Measurements from ENCODE around the gene UBE2N. TPM values are rescaled to one million over a fixed set of nuclear protein-coding genes. Genes with fewer than 3 reads are reported as not detected.

Gene UBE2N
- total RNA-seq, 1 donor from 2014 or later: 129 TPM

DNA sequence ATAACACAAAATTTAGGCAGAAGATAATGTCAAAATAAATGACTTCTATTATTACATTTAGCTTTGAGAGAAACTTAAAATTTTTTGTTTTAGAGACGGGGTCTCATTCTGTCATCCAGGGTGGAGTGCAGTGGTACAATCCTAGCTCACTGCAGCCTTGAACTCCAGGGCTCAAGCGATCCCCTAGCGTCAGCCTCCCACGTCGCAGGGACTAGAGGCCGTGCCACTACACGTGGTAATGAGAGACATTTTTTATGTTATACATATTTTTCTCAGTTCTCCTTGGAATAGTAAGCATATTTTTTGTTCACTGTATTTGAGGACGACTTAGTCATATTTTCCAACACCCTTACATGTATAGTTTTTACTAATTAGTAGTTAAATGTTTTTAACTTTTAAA is 85.5 kb downstream of the UBE2N start:
- no peaks in the 10 kb centered on the region for H3K36me3 Mint-ChIP-seq (ENCODE audit: insufficient read depth)
- H3K4me3 Mint-ChIP-seq (ENCODE audit: low read depth): no peak overlapping the region
- DNase-seq (ENCODE audit: low spot score, unreplicated experiment): no peak
- TF ChIP-seq, protein P1, sequence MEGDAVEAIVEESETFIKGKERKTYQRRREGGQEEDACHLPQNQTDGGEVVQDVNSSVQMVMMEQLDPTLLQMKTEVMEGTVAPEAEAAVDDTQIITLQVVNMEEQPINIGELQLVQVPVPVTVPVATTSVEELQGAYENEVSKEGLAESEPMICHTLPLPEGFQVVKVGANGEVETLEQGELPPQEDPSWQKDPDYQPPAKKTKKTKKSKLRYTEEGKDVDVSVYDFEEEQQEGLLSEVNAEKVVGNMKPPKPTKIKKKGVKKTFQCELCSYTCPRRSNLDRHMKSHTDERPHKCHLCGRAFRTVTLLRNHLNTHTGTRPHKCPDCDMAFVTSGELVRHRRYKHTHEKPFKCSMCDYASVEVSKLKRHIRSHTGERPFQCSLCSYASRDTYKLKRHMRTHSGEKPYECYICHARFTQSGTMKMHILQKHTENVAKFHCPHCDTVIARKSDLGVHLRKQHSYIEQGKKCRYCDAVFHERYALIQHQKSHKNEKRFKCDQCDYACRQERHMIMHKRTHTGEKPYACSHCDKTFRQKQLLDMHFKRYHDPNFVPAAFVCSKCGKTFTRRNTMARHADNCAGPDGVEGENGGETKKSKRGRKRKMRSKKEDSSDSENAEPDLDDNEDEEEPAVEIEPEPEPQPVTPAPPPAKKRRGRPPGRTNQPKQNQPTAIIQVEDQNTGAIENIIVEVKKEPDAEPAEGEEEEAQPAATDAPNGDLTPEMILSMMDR (IDR thresholded peaks at IDR 0.05; ENCODE audit: unreplicated experiment): no peak
- H3K27me3 Mint-ChIP-seq: no peaks in the 10 kb centered on the region
- H3K4me1 Mint-ChIP-seq (ENCODE audit: low read depth): no peaks in the 10 kb centered on the region
- H3K27ac Mint-ChIP-seq: no peak overlapping the region
- H3K9me3 Mint-ChIP-seq (ENCODE audit: low read depth): no peaks in the 10 kb centered on the region

Other genes starting within 250 kb of the UBE2N start
- gene NUDT4, start 64.0 kb downstream of the UBE2N start, total RNA-seq: 66.3 and 68.8 TPM in 2 replicates
- 93.9 and 95.5 TPM in 2 replicates for gene MRPL42, start 25.6 kb upstream of the UBE2N start, total RNA-seq
- gene SOCS2, start 130.7 kb upstream of the UBE2N start, total RNA-seq: 8.4 and 14.3 TPM in 2 replicates
- gene CRADD, start 235.4 kb upstream of the UBE2N start, total RNA-seq: 11.4 and 11.7 TPM in 2 replicates